GM18520 (cell line): ENCODE measurements around the gene OBP2B.
"Not testable (repeated sequence)": the region's sequence is repeated elsewhere in the genome, so short reads cannot be mapped to it uniquely, and the experiment has no call there.

ENCODE experiments used
- ATAC-seq: cut with Tn5 transposase; IDR thresholded peaks from one replicate; pipeline ENCODE4 v1.9.1; 2021; ENCODE audit not compliant: unreplicated experiment

Gene OBP2B

DNA sequence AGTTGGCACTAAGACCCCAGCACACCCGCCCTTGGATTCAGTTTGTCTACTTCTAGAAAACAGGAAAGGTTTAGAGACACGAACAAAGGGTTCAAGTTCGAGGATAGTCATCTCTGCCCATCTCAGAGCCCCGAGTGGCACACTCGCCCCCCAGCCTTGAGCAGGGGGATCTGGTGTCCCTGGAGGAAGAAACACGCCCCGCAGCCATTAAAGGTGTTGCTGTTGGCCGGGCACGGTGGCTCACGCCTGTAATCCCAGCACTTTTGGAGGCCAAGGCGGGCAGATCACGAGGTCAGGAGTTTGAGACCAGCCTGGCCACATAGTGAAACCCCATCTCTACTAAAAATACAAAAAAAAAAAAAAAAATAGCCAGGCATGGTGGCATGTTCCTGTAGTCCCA lies 39.4 kb downstream of the OBP2B start:
- not testable (repeated sequence) for ATAC-seq

DNA sequence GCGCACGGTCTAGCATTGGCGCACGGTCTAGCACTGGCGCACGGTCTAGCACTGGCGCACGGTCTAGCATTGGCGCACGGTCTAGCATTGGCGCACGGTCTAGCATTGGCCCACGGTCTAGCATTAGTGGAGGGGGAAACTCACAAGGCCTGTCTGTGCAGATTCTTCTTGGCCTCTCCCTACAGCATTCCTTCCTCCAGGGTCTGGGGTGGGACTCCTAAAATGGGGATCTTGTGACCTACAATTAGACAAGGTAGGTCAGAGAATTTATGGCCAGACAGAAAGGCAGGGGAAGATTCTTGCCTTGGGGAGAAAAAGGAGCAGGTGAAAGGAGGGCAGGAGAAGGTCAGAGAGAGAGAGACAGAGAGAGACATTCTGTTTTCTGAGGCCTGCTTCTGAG lies 39.9 kb downstream of the OBP2B start:
- ATAC-seq: no peak

DNA sequence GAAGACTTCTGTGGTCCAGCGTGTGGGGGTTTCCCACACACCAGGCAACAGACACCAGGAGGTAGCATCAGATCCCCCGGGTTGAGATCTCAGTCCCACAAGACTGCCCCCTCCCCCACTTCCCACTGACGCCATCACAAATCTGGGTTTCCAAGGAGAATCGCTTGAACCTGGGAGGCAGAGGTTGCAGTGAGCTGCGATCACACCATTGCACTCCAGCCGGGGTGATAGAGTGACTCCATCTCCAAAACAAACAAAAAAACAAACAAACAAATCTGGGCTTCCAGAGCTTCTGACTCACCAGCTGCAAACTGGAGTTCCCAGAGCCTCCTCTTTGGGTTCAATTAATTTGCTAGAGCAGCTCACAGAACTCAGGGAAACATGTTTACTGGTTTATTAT lies 40.6 kb downstream of the OBP2B start:
- no peak for ATAC-seq

DNA sequence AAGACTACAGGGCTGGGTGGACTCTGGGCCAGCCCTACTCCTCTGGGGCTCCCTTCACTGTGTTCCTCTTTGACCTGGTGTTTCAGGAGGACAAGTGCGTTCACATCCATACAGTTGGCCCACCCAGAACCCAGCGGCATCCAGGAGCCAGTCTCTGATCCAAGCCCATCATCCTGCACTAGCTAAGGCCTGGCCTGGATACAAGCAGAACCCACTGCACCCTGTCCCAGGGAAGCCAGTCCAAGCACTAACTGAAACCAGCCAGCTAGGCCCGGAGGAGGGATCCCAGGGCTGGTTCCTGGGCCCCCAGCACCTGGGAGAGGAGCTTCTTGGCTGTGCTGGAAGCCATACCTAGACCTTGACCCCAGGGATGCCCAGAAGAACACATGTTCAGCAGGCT lies 41.3 kb downstream of the OBP2B start:
- ATAC-seq: no peak

DNA sequence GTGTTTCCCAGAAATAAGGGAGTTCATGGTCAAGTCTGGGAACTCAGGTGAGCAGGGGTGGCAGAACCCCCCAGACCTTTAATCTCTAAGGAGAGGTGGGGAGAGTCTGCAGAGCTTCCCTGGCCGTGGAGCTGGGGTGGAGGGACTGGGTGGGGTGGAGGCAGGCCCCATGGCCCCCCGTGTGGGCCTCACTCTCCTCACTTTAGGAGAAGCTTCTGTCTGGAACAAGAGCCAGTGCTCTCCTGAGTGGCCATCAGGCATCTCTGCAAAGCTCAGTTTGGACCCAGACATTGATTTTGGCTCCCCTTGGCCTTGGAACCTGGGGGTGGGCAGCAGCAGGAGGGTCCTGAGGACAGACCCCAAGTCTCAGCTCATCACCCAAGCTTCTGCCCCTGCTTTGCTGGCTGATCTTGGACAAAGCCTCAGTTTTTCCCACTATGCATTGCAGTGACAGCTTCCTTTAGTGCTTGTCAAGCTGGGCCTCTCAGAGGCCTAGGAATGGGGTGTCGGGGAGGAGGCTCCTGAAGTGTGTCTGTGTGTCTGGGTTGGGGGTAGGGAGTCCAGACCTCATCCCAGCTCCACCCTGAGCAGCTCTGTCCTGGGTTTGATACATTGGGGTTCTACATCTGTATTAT lies 41.8 kb downstream of the OBP2B start:
- no peak for ATAC-seq

DNA sequence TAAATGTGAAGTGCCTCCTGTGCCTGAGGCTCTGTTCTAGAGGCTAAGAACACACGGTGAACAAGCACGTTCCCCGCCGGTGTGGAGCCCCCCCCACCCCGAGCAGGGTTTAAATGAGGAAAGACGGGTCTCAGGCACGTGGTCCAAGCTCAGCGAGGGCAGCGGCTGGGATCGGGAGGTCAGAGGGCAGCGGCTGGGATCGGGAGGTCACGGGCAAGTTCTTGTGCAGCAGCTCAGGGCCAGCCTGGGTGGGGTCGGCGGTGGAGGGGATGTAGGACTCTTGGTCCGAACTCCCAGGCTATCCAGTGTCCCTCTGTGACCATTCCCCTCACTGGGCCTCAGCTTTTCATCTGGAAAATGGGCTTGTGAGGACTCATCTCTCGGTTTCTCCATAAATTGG lies 42.7 kb downstream of the OBP2B start:
- no peak for ATAC-seq

DNA sequence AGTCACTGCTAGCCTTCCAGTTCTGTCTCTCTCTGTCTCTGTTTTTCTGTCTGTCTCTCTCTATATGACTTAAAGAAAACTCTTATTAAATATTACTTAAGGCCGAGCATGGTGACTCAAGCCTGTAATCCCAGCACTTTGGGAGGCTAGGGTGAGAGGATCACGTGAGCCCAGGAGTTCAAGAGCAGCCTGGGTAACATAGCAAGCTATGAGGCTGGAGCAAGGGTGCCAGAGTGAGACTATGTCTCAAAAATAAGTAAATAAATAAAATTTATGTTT lies 43.7 kb downstream of the OBP2B start:
- no peak for ATAC-seq

DNA sequence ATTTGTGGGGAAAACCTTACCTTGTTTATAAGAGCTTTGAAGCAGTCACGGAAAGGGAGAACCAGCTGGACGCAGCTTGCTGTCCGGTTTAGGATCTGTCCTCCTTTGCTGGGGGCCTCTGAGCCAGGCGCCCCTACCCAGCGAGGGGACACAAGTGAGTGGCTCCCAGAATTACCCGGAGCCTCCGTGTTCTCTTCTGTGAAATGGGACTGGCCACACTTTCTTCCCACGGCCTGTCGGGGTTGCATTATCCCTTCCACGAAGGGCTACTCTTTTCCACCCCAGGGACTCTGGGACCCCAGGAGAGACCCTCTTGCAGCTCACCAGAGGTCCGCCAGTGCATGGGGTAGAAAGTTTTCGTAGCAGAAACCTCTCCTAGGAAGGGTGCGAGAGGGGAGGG lies 44.9 kb downstream of the OBP2B start:
- ATAC-seq: no peak

DNA sequence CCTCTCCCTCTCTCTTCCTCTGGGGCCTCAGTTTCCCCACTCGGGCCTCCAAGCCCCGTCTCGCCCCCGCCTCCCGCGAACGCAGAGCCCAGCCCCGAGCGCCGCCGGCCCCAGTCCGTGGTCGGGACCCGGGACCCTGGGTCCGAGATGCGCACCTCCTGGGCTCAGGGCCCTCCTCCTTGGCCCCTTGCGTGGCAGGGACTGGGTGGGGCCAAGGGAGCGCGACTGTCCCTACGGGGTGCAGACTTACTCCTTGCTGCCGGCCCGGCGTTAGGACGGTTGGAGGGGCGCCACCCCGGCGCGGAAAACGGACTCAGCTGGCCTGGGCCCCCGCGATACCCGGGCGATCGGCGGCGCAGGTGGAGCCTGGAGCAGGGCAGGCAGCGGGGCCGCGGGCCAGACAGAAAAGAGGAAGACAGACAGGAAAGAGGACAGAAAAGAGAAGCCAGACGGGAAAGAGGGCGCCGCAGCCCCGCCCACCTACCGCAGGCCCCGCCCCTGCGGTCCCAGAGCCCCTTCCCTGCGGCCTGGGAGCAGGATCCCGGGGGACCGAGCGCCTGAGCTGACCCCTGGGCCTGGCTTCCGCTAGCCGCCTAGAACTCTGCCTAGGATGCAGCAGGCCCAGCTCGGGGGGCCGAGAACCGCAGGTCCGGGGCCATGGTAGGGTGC lies 45.4 kb downstream of the OBP2B start, which contains the start of gene GBGT1:
Gene GBGT1 (minus strand): TSS at position 411 of the 669 bp plus-strand sequence. CDS start 1,502 bp downstream, outside the sequence.
- ATAC-seq: no peak

DNA sequence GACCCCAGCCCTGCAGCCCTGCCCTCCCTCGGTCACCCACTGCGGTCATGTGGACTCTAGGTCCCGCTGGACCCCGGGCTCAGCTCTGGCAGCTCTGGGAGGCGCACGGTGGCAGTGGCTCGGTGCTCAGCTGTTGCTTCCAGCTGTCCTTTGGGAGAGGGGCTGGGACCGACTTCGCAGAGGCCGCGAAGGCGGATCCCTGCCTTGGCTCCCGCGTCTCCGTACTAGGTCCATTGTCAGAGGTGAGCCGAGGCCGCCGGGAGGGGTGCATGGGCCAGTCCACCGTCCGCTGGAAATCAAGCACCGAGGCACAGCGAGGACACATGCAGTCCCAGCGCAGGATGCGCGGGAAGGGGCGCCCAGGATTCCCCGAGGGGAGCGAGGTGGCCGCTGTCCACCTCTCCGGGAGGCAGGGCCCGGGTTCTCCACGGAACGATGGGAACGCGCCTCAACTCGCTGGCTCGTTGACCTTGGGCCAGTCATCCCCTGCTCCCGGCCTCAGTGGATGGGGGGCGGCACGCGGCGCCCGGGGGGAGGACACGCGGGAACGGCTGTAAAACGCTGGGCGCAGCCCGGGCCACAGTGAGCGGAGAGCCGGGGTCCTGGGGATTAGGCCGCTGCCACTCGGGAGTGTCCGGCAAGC lies 46.1 kb downstream of the OBP2B start:
- no peak for ATAC-seq

DNA sequence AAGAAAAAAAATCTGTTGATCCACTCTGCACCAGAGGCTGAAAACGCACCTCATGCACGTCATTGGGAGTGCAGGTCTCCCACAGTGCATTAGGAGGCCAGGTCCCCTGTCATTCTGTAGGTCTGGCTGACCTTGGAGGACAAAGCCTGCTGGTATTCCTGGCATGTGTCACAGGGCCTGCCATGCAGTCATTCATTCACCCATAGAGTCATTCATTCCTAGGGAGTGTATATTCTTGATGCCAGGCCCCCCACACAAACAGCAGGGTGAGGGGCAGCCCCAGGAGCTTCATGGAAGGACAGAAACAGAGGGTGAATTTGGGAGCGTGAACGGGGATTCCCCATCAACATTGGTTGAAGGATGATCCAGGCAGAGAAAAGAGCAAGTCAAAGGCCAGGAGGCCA lies 47.5 kb downstream of the OBP2B start:
- ATAC-seq: no peak

DNA sequence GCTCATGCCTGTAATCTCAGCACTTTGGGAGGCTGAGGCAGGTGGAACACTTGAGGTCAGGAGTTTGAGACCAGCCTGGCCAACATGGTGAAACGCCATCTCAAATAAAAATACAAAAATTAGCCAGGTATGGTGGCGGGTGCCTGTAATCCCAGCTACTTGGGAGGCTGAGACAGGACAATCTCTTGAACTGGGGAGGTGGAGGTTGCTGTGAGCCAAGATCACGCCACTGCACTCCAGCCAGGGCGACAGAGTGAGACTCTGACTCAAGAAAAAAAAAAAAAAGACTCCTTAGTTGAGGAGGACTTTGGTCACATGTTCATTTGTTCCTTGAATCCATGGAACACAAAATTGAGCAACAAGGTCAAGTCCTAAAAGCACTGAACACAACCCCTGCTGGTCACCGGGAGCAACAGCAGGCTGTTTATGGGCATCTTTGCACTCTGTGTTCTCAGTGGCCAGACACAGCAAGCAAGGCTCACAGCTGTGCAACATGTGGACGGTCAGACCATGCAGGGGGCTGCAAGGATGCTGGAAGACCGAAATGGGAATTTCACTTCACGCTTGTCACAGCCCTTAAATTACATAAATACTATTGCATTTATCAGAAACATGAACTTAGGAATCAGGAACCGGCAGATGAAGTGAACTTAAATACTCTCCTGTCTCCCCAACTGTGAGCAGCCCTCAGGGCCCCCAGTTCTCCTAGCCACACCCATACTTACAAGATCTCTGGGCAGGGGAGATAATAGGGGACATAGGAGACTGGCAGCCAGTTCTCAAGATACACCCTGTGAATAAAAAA lies 48.1 kb downstream of the OBP2B start:
- ATAC-seq: no peak

DNA sequence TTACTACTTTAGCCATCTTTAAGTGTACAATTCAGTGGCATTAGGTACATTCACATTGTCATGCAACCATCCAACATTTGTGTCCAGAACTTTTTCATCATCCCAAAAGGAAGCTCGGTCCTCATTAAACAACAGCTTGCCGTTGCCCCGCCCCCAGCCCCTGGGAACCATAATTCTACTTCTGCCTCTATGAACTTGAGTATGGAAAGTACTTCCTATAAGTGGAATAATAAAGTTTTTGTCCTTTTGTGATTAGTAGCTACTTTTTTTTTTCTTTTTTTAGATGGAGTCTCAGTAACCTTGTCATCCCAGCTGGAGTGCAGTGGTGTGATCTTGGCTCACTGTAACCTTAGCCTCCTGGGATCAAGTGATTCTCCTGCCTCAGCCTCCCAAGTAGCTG lies 50.4 kb downstream of the OBP2B start:
- ATAC-seq: no peak
